Astrocyte (in vitro differentiated cells and primary cell): ENCODE data around the gene CDK6. TPM values are rescaled to one million over a fixed set of nuclear protein-coding genes. Genes with fewer than 3 reads are reported as not detected.

Experiments used
- DNase-seq: peaks from one replicate; pipeline ENCODE4 v3.0.0-alpha.2; 2010; ENCODE audit warnings: low read depth
- FAIRE-seq: peaks from 2 replicates; lab custom pipeline; 2011; peaks lifted over from hg19 to GRCh38; lab: Jason Lieb, UNC
- H2AFZ ChIP-seq: 2 replicates; pipeline ENCODE4 v1.6.0; 2012; ENCODE audit warnings: low read depth, low read length, inconsistent platforms
- H3K27ac ChIP-seq: 2 replicates; pipeline ENCODE4 v1.5.1; 2011; ENCODE audit warnings: low read depth, low read length, inconsistent platforms
- H3K27me3 ChIP-seq: 2 replicates; pipeline ENCODE4 v1.6.0; 2011; ENCODE audit warnings: low read length, inconsistent platforms; ENCODE audit not compliant: insufficient read depth
- H3K36me3 ChIP-seq: 2 replicates; pipeline ENCODE4 v1.5.1; 2011; ENCODE audit warnings: low read length, inconsistent platforms; ENCODE audit not compliant: insufficient read depth
- H3K4me1 ChIP-seq: 2 replicates; pipeline ENCODE4 v1.5.1; 2011; ENCODE audit warnings: low read length, inconsistent platforms; ENCODE audit not compliant: insufficient read depth
- H3K4me2 ChIP-seq: 2 replicates; pipeline ENCODE4 v1.6.0; 2012; ENCODE audit warnings: low read length, inconsistent platforms
- H3K4me3 ChIP-seq: 2 replicates; pipeline ENCODE4 v1.5.1; 2011; ENCODE audit warnings: low read depth, mild to moderate bottlenecking, low read length, inconsistent platforms; ENCODE audit not compliant: insufficient read depth
- H3K79me2 ChIP-seq: 2 replicates; pipeline ENCODE4 v1.6.0; 2012; ENCODE audit warnings: mild to moderate bottlenecking, low read length, inconsistent platforms; ENCODE audit not compliant: insufficient read depth
- H3K9ac ChIP-seq: 2 replicates; pipeline ENCODE4 v1.6.0; 2012; ENCODE audit warnings: mild to moderate bottlenecking, low read length, inconsistent platforms
- H3K9me3 ChIP-seq: 2 replicates; pipeline ENCODE4 v1.5.1; 2012; ENCODE audit warnings: low read depth, mild to moderate bottlenecking, low read length, inconsistent platforms; ENCODE audit not compliant: insufficient read depth
- H4K20me1 ChIP-seq: 2 replicates; pipeline ENCODE4 v1.6.0; 2012; ENCODE audit warnings: low read length, inconsistent platforms; ENCODE audit not compliant: insufficient read depth
- H3K27ac Mint-ChIP-seq: one replicate; pipeline ENCODE4 v1.8.0; 2021; ENCODE audit warnings: mild to moderate bottlenecking, mixed read lengths; ENCODE audit not compliant: unreplicated experiment
- H3K27me3 Mint-ChIP-seq: one replicate; pipeline ENCODE4 v1.8.0; 2021; ENCODE audit warnings: low read depth, mixed read lengths; ENCODE audit not compliant: unreplicated experiment
- H3K36me3 Mint-ChIP-seq: one replicate; pipeline ENCODE4 v1.8.0; 2021; ENCODE audit warnings: low read depth, mixed read lengths; ENCODE audit not compliant: unreplicated experiment
- H3K4me1 Mint-ChIP-seq: one replicate; pipeline ENCODE4 v1.8.0; 2021; ENCODE audit warnings: low read depth, mixed read lengths; ENCODE audit not compliant: unreplicated experiment
- H3K4me3 Mint-ChIP-seq: one replicate; pipeline ENCODE4 v1.8.0; 2021; ENCODE audit warnings: mild to moderate bottlenecking, moderate library complexity, mixed read lengths; ENCODE audit not compliant: unreplicated experiment
- H3K9me3 Mint-ChIP-seq: one replicate; pipeline ENCODE4 v1.8.0; 2021; ENCODE audit warnings: mild to moderate bottlenecking, mixed read lengths; ENCODE audit not compliant: unreplicated experiment
- EZH2 ChIP-seq: IDR thresholded peaks from 2 replicates; pipeline ENCODE4 v1.6.1; 2012; ENCODE audit warnings: mild to moderate bottlenecking, low read length, inconsistent platforms; ENCODE audit not compliant: insufficient read depth
- total RNA-seq: library from RNA; stranded (reverse); gene quantifications from 2 replicates; pipeline ENCODE4 v1.2.1, GENCODE V29; 2021
- TF ChIP-seq, protein P1 (sequence below): IDR thresholded peaks from 2 replicates; pipeline ENCODE4 v1.5.1; 2011; ENCODE audit warnings: low read depth, mild to moderate bottlenecking, inconsistent platforms, low read length, moderate library complexity; ENCODE audit not compliant: insufficient read depth

Gene CDK6
- total RNA-seq, 1 donor from 2014 or later, result 160 TPM

DNA sequence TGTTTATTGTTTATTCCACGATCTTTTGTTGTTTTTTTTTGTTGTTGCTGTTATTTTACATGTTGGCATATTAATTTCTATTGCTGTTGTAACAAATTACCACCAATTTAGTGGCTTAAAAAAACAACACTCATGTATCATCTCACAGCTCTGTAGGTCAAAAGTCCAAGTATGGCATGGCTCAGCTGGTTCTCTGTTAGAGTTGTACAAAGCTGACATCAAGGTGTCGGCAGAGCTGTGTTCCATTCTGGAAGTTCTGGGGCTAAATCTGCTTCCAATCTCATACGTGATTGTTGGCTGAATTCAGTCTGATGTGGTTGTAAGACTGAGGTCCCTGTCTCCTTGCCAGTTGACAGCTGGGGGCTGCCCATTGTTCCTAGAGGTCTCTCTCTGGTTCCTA is 186.0 kb downstream of the CDK6 start:
- Mint-ChIP-seq H3K4me3 (no peak overlapping the region), H3K27ac (no peak overlapping the region), H3K4me1 (peaks cover 8% of the 10 kb centered on the region), H3K27me3 (no peaks in the 10 kb centered on the region), H3K36me3 (peaks cover 8% of the 10 kb centered on the region), H3K9me3 (no peaks in the 10 kb centered on the region)
- DNase-seq (no peak), FAIRE-seq (no peak)
- no peak overlapping the region for H3K9ac ChIP-seq
- TF ChIP-seq EZH2, result no peak
- TF ChIP-seq, protein P1, sequence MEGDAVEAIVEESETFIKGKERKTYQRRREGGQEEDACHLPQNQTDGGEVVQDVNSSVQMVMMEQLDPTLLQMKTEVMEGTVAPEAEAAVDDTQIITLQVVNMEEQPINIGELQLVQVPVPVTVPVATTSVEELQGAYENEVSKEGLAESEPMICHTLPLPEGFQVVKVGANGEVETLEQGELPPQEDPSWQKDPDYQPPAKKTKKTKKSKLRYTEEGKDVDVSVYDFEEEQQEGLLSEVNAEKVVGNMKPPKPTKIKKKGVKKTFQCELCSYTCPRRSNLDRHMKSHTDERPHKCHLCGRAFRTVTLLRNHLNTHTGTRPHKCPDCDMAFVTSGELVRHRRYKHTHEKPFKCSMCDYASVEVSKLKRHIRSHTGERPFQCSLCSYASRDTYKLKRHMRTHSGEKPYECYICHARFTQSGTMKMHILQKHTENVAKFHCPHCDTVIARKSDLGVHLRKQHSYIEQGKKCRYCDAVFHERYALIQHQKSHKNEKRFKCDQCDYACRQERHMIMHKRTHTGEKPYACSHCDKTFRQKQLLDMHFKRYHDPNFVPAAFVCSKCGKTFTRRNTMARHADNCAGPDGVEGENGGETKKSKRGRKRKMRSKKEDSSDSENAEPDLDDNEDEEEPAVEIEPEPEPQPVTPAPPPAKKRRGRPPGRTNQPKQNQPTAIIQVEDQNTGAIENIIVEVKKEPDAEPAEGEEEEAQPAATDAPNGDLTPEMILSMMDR, result no peak
- H3K27ac ChIP-seq, result no peak overlapping the region
- no peak overlapping the region for H3K4me2 ChIP-seq
- H3K9me3 ChIP-seq, result no peaks in the 10 kb centered on the region
- H4K20me1 ChIP-seq, result peaks cover 44% of the 10 kb centered on the region
- H3K27me3 ChIP-seq, result no peaks in the 10 kb centered on the region
- no peaks in the 10 kb centered on the region for H3K36me3 ChIP-seq
- H3K79me2 ChIP-seq, result peaks cover 73% of the 10 kb centered on the region
- H3K4me1 ChIP-seq, result peaks cover 6% of the 10 kb centered on the region
- H3K4me3 ChIP-seq, result no peak overlapping the region
- no peak overlapping the region for H2AFZ ChIP-seq

DNA sequence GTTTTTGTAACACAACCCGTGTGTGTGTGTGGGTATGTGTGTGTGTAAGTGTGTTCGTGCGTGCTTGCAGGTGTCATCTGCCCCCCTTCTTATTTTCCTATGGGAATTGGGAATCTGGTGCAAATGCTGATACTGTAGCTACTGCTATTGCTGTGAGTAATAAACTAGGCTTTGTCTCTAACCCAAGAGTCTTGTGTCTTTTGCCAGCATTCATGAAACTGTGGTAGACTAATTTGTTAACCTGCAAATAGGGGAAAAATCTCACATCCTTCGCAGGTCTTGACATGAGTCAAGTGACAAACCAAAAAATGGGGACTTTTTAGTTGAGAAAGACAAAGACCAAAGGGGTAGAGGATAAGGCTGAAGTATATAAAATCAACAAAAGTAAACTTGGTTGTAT is 188.3 kb downstream of the CDK6 start:
- no peaks in the 10 kb centered on the region for H3K27me3 Mint-ChIP-seq

DNA sequence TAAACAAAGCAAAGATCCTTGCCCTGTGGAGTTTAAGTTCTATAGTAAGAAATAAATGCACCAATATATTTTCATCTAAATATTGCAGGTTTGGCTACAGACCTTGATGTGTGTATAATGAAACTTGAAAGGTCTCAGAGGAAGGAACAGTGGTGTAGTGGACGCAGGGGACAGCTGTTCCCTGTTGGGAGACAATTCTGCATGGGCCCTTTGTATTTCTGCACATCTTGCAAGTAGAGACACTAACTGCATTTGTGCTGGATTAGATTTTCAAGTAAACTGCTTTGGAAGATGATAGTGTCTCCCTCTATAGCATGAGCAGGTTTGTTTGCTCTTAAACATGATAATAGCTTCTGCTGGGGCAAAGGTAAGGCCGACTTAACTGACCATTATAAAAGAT is 188.7 kb downstream of the CDK6 start:
- Histone ChIP-seq H3K4me3 (no peak overlapping the region), H3K4me1 (peaks cover 17% of the 10 kb centered on the region), H3K27me3 (no peaks in the 10 kb centered on the region), H3K9me3 (no peaks in the 10 kb centered on the region), H3K4me2 (no peak overlapping the region), H3K36me3 (no peaks in the 10 kb centered on the region), H3K9ac (no peak overlapping the region), H3K79me2 (peaks cover 77% of the 10 kb centered on the region), H2AFZ (no peak overlapping the region), H4K20me1 (peaks cover 21% of the 10 kb centered on the region), H3K27ac (no peak overlapping the region)
- Mint-ChIP-seq H3K36me3 (peaks cover 4% of the 10 kb centered on the region), H3K27ac (no peak overlapping the region), H3K9me3 (no peaks in the 10 kb centered on the region), H3K4me3 (no peak overlapping the region), H3K27me3 (no peaks in the 10 kb centered on the region), H3K4me1 (peaks cover 22% of the 10 kb centered on the region)
- FAIRE-seq (no peak), DNase-seq (no peak)
- TF ChIP-seq, protein P1, result no peak
- no peak for TF ChIP-seq EZH2

More for the DNA sequence above, 188.3 kb downstream of the CDK6 start:
- Histone ChIP-seq H4K20me1 (peaks cover 25% of the 10 kb centered on the region), H3K4me2 (no peak overlapping the region), H3K9me3 (no peaks in the 10 kb centered on the region), H3K36me3 (no peaks in the 10 kb centered on the region), H3K9ac (no peak overlapping the region), H2AFZ (no peak overlapping the region), H3K4me3 (no peak overlapping the region), H3K27me3 (no peaks in the 10 kb centered on the region), H3K79me2 (peaks cover 81% of the 10 kb centered on the region), H3K27ac (no peak overlapping the region), H3K4me1 (peaks cover 16% of the 10 kb centered on the region)
- H3K4me1 Mint-ChIP-seq, result peaks cover 22% of the 10 kb centered on the region
- peaks cover 4% of the 10 kb centered on the region for H3K36me3 Mint-ChIP-seq
- TF ChIP-seq EZH2, result no peak
- TF ChIP-seq, protein P1, result no peak
- no peak overlapping the region for H3K27ac Mint-ChIP-seq
- no peak overlapping the region for H3K4me3 Mint-ChIP-seq
- FAIRE-seq, result no peak
- no peaks in the 10 kb centered on the region for H3K9me3 Mint-ChIP-seq
- DNase-seq, result no peak
